LNCAP (cell line): ENCODE data around the gene CCDC40.

Source experiments
- CTCF ChIP-seq: fragments of 450-650 bp; IDR thresholded peaks from 2 replicates; pipeline ENCODE4 v1.5.1; 2017; ENCODE audit warnings: mild to moderate bottlenecking

Gene CCDC40

GRCh38 chr17:80053102-80053501 lies 16.7 kb downstream of the CCDC40 start:
- TF ChIP-seq CTCF: no peak

- no peak for TF ChIP-seq CTCF
Observed at GRCh38 chr17:80055597-80055996, 19.2 kb downstream of the CCDC40 start.

GRCh38 chr17:80058311-80058955 lies 22.0 kb downstream of the CCDC40 start:
- TF ChIP-seq CTCF: no peak

GRCh38 chr17:80060644-80061043 lies 24.2 kb downstream of the CCDC40 start:
- no peak for TF ChIP-seq CTCF

GRCh38 chr17:80061421-80061820 lies 25.0 kb downstream of the CCDC40 start:
- TF ChIP-seq CTCF: no peak

GRCh38 chr17:80063830-80064585 lies 27.6 kb downstream of the CCDC40 start:
- TF ChIP-seq CTCF: no peak

GRCh38 chr17:80064696-80065095 lies 28.3 kb downstream of the CCDC40 start:
- no peak for TF ChIP-seq CTCF
